H54 (cell line): Measurements from ENCODE around the gene SOD3.

Experiments used
- DNase-seq: peaks from one replicate; pipeline ENCODE4 v3.0.0; 2011; ENCODE audit warnings: low spot score, mixed read lengths; ENCODE audit not compliant: insufficient read length
- FAIRE-seq: peaks from 3 replicates; lab custom pipeline; 2011; peaks lifted over from hg19 to GRCh38; lab: Jason Lieb, UNC
- POLR2A ChIP-seq: IDR thresholded peaks from 2 replicates; pipeline ENCODE4 v1.6.1; 2011; ENCODE audit warnings: low read depth, mild to moderate bottlenecking, low read length

The SOD3 gene

DNA sequence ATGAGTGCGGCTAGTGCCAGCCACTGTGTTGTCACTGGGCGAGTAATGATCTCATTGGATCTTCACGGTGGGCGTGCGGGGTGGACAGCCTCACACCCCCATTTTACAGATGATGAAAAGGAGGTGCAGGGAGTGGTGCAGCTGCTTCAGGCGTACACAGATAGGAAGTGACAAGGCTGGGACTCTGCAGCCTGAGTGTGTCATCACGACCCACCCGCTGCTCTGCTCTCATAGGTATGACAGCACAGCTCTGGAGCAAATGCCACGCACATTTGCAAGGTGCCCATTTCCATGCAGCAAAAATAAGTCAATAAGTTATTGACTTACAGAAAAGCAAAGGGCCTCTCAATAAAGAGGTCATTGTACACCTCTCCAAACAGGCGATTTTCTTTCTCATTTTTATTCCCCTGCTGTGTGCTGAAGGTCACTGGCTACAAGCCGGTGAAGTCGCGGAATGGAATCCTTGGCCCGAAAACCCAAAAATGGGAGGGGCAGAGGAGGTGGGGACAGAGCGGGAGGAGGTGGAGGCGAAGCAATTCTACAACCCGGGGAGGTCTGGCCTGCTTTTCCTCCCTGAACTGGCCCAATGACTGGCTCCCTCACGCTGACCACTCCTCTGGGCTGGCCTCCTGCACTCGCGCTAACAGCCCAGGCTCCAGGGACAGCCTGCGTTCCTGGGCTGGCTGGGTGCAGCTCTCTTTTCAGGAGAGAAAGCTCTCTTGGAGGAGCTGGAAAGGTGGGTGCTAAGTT, at the start of gene SOD3:
TSS of gene SOD3 (plus strand) at position 658 of the 750 bp plus-strand sequence. CDS start 3,949 bp downstream, outside the sequence.
- FAIRE-seq, result no peak
- peak; percentile 67 for TF ChIP-seq POLR2A
- peak; percentile 78 for DNase-seq

DNA sequence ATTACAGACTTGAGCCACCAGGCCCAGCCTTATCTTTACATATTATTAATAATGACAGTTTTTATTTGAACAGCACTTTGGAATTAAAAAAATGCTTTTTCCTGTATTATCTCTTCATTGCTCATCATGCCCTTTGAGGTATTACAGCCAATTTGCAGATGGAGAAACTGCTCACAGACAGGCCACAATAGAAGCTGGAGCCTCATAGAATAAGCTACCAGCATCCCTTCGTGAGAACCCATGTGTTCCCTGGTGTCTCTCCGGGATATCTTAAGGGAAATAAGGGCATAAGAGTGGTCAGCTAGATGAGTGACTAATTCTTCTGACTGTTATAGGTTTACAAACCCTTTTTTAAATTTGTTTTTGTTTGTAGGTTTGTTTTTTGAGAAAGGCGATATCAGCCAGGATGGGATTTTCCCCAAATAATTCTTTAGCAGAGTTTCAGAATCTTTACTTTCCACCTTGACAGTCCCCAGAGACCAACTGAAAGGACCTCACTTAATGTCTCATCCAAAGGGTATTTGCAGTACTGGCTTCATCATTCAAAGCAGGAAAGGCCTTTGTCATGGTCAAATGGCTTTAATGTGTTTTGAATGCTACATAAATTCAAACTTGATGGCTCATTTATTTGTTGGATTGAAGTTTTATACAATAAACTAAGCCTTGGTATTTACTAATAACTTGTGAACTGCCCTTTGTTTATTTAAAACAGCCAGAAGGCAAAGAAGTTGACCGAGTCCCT, 48.0 kb upstream of the SOD3 start:
- TF ChIP-seq POLR2A, result no peak
- DNase-seq, result no peak
- no peak for FAIRE-seq

GRCh38 chr4:24748023-24748422, 47.4 kb upstream of the SOD3 start:
- DNase-seq (no peak), FAIRE-seq (no peak)
- TF ChIP-seq POLR2A, result no peak

GRCh38 chr4:24748758-24749350, 46.5 kb upstream of the SOD3 start:
- DNase-seq (no peak), FAIRE-seq (no peak)

GRCh38 chr4:24750106-24750505, 45.3 kb upstream of the SOD3 start:
- DNase-seq, result no peak
- TF ChIP-seq POLR2A, result no peak
- FAIRE-seq, result no peak

More at GRCh38 chr4:24748758-24749350, 46.5 kb upstream of the SOD3 start:
- no peak for TF ChIP-seq POLR2A

- FAIRE-seq (no peak), DNase-seq (no peak)
- TF ChIP-seq POLR2A, result no peak
Observed at GRCh38 chr4:24751926-24752539, 43.3 kb upstream of the SOD3 start.

- no peak for TF ChIP-seq POLR2A
- DNase-seq (peak; percentile 9), FAIRE-seq (no peak)
Observed at GRCh38 chr4:24753519-24753918, 41.9 kb upstream of the SOD3 start.

- DNase-seq (no peak), FAIRE-seq (no peak)
- TF ChIP-seq POLR2A, result no peak
Observed at GRCh38 chr4:24754571-24754970, 40.8 kb upstream of the SOD3 start.

- no peak for DNase-seq
- TF ChIP-seq POLR2A, result no peak
- FAIRE-seq, result no peak
Observed at GRCh38 chr4:24763631-24764297, 31.6 kb upstream of the SOD3 start.

DNA sequence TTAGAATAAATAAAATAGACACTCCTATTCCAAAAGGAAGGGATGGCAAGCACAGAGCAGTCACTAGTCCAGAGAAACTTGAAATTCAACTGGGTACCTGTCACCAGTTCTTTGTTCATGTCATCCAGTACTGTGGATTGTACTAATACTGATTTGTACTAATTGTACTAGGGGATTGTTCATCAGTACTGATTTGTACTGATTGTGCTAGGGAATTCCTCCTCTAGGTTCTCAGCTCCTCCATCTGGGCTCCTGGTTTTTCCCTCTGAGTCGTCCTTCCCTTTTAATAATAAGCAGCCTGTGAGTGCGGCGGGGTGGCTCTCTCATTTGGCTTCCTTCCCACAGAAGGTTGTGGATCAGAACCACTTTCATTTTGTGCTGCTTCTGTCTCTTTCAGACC, 31.0 kb upstream of the SOD3 start:
- TF ChIP-seq POLR2A, result no peak
- FAIRE-seq (no peak), DNase-seq (no peak)

- TF ChIP-seq POLR2A, result no peak
- FAIRE-seq (no peak), DNase-seq (no peak)
Observed at GRCh38 chr4:24765376-24765988, 29.9 kb upstream of the SOD3 start.

- FAIRE-seq, result no peak
- DNase-seq, result no peak
Observed at GRCh38 chr4:24768006-24768405, 27.4 kb upstream of the SOD3 start.

DNA sequence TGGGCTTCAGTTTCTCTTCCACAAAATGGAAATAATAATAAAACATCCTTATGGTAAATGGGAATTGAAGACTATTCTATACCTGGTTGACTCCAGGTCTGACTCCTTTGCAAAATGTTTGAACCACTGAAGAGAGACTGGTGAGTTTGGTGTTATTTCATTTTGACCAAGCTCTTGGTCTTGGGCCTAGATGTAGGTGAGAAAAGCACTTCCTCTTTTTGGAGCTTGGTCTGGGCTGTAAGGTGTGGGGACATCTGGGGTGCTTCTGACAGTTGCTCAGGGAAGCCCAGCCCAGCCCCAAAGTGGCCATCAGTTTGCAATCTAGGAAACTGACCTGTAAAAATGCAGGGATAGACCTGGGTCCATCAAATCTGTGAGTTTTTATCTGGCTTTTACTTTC, 26.8 kb upstream of the SOD3 start:
- TF ChIP-seq POLR2A, result no peak
- FAIRE-seq (no peak), DNase-seq (no peak)

More at GRCh38 chr4:24768006-24768405, 27.4 kb upstream of the SOD3 start:
- no peak for TF ChIP-seq POLR2A
